Subcutaneous preadipocyte (primary cell): ENCODE results near the gene KCNIP1. TPM values are rescaled to one million over a fixed set of nuclear protein-coding genes. Genes with fewer than 3 reads are reported as not detected.

Experiments
- total RNA-seq: library from RNA; depleted of rRNA; stranded (reverse); fragments of >200 nt; gene quantifications from 2 replicates; pipeline ENCODE4 v1.2.3, GENCODE V29; 2012

Gene KCNIP1
- total RNA-seq, result not detected in 2 replicates

DNA sequence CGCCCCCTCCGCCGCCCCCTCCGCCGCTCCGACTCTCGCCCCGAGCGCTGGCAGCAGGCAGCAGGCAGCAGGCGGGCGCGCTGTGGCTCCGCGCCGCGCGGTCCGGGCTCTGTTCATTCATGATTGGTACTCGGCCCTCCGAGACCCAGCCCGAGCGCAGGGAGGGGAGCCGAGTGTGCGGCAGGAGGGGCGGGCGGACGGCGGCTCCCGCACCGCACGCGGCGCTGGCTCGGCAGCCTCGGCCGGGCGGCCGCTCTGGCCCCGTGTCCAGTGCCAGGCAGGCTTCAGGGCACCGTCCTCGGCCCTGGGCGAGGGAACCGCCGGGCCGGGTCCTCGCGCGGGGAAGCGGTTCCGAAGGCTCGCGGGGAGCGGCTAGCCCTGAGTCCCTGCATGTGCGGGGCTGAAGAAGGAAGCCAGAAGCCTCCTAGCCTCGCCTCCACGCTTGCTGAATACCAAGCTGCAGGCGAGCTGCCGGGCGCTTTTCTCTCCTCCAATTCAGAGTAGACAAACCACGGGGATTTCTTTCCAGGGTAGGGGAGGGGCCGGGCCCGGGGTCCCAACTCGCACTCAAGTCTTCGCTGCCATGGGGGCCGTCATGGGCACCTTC is at the start of gene KCNIP1:
KCNIP1 (plus strand) TSS at position 31 of the 607 bp plus-strand sequence.

DNA sequence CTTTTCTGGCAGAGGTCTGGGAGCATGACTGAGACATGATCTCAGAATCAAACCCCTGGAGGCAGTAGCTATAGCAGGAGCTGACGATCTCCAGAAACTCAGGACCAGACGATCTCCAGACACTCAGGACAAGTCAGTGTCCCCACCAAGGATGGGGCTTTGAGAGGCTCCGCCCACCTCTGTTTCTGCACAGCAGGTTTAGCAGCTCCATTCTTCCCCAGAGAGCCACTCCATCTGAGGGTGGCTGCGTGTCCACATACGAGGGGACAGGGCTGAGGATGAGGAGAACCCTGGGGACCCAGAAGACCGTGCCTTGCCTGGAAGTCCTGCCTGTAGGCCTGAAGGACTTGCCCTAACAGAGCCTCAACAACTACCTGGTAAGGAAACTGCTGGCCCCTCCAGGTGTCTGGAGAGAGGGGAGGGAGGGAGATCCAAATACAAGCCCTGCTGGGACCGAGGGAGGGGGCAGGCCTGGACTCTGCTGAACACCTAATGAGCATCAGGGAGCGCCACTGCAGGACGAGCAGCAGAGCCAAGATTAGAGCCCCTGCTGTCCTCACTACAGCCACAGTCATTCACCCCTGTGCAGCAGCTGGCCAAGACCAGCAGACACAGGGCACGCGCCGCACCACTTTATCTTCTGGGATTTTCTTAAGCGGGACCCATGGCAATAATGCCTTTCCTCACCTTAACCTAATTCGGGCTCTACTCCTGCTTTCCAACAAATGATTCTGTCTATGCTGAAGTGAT is 279.9 kb downstream of the KCNIP1 start, which contains the start of gene GABRP:
GABRP (plus strand) TSS at position 228 of the 750 bp plus-strand sequence. CDS start 4,891 bp downstream, outside the sequence.

Other genes starting within 250 kb of the KCNIP1 start
- gene LCP2, start 206.2 kb upstream of the KCNIP1 start, total RNA-seq, result not detected in 2 replicates
- gene KCNMB1, start 114.7 kb upstream of the KCNIP1 start, total RNA-seq, result not detected in 2 replicates